Endothelial cell (in vitro differentiated cells): ENCODE results near the gene NAT8. TPM values are rescaled to one million over a fixed set of nuclear protein-coding genes. Genes with fewer than 3 reads are reported as not detected.
A peak's percentile ranks its signal among the peaks of the same experiment; 100 is the strongest.
"Not testable (repeated sequence)": the region's sequence is repeated elsewhere in the genome, so short reads cannot be mapped to it uniquely, and the experiment has no call there.

Experiments used
- DNase-seq: peaks from one replicate; pipeline ENCODE4 v3.0.0; 2021; ENCODE audit warnings: low spot score
- H3K27ac Mint-ChIP-seq: one replicate; pipeline ENCODE4 v1.8.0; 2021; ENCODE audit warnings: mixed read lengths, inconsistent platforms; ENCODE audit not compliant: unreplicated experiment
- H3K27me3 Mint-ChIP-seq: one replicate; pipeline ENCODE4 v1.8.0; 2021; ENCODE audit warnings: mild to moderate bottlenecking, moderate library complexity, mixed read lengths, inconsistent platforms; ENCODE audit not compliant: unreplicated experiment
- H3K36me3 Mint-ChIP-seq: one replicate; pipeline ENCODE4 v1.8.0; 2021; ENCODE audit warnings: mild to moderate bottlenecking, low read depth, mixed read lengths, inconsistent platforms; ENCODE audit not compliant: unreplicated experiment
- H3K4me1 Mint-ChIP-seq: one replicate; pipeline ENCODE4 v1.8.0; 2021; ENCODE audit warnings: mild to moderate bottlenecking, mixed read lengths, inconsistent platforms; ENCODE audit not compliant: unreplicated experiment
- H3K4me3 Mint-ChIP-seq: one replicate; pipeline ENCODE4 v1.8.0; 2021; ENCODE audit warnings: mild to moderate bottlenecking, mixed read lengths, inconsistent platforms; ENCODE audit not compliant: unreplicated experiment
- H3K9me3 Mint-ChIP-seq: one replicate; pipeline ENCODE4 v1.8.0; 2021; ENCODE audit warnings: mixed read lengths, inconsistent platforms; ENCODE audit not compliant: unreplicated experiment
- long read RNA-seq: library from polyadenylated mRNA; unstranded; transcript quantifications from one replicate; pipeline ENCODE4 v2.0.0, GENCODE V29; 2020; ENCODE audit not compliant: unreplicated experiment
- total RNA-seq: library from RNA; stranded (reverse); fragmentation: NEBNext Ultra II Directional; extraction: Animal tissue kit (Norgen Biotek cat#: 25700); gene quantifications from one replicate; pipeline ENCODE4 v1.2.1, GENCODE V29; 2021; ENCODE audit not compliant: unreplicated experiment
- TF ChIP-seq, protein P1 (sequence below): fragments of 200-600 bp; sonication (generic); IDR thresholded peaks from one replicate; pipeline ENCODE4 v1.5.0; 2021; ENCODE audit warnings: antibody characterized with exemption; ENCODE audit not compliant: unreplicated experiment

Gene NAT8, protein sequence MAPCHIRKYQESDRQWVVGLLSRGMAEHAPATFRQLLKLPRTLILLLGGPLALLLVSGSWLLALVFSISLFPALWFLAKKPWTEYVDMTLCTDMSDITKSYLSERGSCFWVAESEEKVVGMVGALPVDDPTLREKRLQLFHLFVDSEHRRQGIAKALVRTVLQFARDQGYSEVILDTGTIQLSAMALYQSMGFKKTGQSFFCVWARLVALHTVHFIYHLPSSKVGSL
- not detected for total RNA-seq
- long read RNA-seq, result 0 reads

DNA sequence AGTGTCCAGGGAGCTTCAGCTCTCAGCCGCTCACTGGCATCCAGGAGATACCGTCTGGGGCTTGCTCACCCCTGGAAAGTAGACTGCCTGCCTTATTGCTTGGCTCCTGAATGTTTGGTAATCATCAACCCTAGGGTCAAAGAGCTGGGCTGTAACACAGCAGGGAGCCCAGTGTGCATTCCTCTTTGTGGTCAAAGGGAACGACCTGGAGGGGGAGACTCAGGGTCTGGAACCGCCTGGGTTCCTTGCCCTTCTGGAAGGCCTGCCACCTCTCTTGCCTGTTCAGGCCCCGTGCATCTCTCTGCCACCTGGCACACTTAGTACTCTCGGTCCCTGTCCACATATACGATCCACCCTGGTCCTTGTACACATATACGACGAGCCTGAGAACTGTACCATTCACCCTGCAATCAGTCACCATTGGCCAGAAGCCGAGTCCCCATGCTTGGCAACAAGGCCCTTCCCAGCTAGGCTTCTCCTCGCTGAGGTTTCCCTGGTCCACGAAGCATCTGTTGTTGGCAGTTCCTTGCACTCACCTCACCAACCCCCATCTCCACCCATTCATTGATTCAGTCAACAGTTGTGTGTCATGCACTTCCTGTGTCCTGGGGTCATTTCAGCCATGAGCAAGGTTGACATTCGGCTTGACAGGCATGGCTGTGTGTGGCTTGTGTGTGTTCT, at the start of gene NAT8:
NAT8 (minus strand) TSS at position 85 of the 681 bp plus-strand sequence. CDS start 794 bp downstream, outside the sequence.
- Mint-ChIP-seq H3K27me3 (peaks cover 9% of the 10 kb centered on the region), H3K4me3 (peak within 1 kb of the TSS; percentile 57), H3K4me1 (peaks cover 28% of the 10 kb centered on the region), H3K9me3 (peaks cover 16% of the 10 kb centered on the region), H3K27ac (peak within 1 kb of the TSS; percentile 94), H3K36me3 (peaks cover 21% of the 10 kb centered on the region)
- no peak for DNase-seq
- TF ChIP-seq, protein P1, sequence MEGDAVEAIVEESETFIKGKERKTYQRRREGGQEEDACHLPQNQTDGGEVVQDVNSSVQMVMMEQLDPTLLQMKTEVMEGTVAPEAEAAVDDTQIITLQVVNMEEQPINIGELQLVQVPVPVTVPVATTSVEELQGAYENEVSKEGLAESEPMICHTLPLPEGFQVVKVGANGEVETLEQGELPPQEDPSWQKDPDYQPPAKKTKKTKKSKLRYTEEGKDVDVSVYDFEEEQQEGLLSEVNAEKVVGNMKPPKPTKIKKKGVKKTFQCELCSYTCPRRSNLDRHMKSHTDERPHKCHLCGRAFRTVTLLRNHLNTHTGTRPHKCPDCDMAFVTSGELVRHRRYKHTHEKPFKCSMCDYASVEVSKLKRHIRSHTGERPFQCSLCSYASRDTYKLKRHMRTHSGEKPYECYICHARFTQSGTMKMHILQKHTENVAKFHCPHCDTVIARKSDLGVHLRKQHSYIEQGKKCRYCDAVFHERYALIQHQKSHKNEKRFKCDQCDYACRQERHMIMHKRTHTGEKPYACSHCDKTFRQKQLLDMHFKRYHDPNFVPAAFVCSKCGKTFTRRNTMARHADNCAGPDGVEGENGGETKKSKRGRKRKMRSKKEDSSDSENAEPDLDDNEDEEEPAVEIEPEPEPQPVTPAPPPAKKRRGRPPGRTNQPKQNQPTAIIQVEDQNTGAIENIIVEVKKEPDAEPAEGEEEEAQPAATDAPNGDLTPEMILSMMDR, result no peak

DNA sequence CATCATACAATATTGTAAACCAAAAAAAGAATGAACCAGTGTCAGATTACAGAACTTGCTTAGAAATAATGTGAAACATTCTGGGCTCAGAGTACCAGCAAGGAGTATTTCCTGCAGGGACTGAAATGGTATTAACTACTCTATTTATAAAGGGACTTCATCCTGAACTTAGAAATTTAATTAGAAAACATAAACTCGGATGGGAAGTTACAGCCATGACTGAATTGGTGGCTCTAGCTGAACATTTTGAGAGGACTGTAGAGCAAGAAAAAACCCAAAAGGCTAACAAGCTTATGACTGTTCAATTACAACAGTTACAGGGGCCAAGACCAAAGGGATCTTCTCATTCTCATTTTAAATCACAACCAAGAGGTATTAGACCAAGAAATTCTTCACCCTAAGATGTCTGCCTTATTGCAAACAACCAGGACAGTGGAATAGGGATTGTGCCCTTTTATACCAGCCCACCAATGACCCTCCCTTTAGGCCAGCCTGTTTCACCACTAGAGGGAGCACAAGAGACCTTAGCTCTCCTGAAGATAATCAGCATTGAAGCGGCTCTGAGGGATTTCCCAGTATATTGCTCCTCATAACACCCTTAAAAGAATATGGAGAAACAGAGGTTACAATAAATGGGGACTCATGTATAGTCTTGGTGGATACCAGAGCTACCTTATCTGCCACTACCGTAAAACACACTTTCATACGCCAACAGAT, 48.3 kb upstream of the NAT8 start:
- peak; percentile 46 for DNase-seq
- not testable (repeated sequence) for H3K9me3 Mint-ChIP-seq
- peaks cover 23% of the 10 kb centered on the region for H3K4me1 Mint-ChIP-seq

DNA sequence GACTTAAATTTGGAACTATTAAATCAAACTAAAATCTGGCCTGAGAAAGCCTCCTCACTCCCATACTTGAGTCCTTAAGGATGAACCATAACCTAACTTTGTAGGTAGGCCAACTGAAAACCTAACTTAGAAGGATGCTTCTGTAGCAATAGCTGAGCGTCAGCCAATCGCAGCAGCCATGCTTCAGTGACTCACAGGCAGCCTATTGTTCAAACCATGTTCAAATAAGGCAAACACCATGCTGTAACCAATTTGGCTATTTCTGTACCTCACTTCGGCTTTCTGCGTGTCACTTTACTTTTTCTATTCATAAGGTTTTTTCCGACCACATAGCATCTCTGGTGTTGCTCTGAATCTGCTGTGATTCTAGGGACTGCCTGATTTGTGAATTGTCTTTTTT, 46.3 kb upstream of the NAT8 start:
- not testable (repeated sequence) for DNase-seq, H3K27ac Mint-ChIP-seq, H3K36me3 Mint-ChIP-seq, H3K27me3 Mint-ChIP-seq, H3K4me3 Mint-ChIP-seq, H3K9me3 Mint-ChIP-seq
- peaks cover 26% of the 10 kb centered on the region for H3K4me1 Mint-ChIP-seq

More for the DNA sequence above, 48.3 kb upstream of the NAT8 start:
- H3K4me3 Mint-ChIP-seq, H3K27me3 Mint-ChIP-seq, H3K36me3 Mint-ChIP-seq, H3K27ac Mint-ChIP-seq: not testable (repeated sequence)
- TF ChIP-seq, protein P1, result peak; percentile 39

DNA sequence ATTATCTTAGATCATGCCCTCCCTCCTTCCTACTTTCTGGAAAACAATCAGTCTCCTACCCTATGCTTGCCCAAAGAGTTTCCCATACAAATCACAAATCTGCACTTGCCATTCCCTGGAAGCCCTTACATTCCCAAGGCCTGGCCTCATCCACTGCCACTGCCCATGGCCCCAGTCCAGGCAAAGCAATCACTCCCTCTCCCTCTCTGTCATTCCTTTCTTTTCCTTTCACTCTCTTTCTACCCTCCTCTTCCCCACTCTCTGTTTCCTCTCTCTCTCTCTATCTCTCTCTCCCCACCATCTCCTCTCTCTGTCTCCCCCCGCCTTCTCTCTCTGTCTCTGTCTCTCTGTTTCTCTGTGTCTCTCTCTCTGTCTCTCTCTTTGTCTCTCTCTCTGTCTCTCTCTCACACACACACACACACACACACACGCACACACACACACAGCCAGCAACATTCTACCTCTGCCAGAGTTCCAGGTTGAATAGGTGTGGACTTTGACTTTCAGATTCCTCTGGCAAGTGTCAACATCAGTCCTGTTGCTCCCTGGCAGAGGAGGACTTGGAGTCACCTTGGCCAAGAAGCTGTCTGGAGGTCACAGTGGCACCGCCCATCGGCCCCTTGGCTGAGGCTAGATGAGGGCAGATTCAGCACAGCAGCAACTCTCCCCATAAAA, 43.7 kb upstream of the NAT8 start:
- peaks cover 26% of the 10 kb centered on the region for H3K4me1 Mint-ChIP-seq
- H3K36me3 Mint-ChIP-seq, result no peaks in the 10 kb centered on the region
- TF ChIP-seq, protein P1, result no peak
- H3K27me3 Mint-ChIP-seq, result peaks cover 7% of the 10 kb centered on the region
- H3K9me3 Mint-ChIP-seq, result no peaks in the 10 kb centered on the region
- no peak for DNase-seq
- H3K4me3 Mint-ChIP-seq, result no peak overlapping the region
- no peak overlapping the region for H3K27ac Mint-ChIP-seq

DNA sequence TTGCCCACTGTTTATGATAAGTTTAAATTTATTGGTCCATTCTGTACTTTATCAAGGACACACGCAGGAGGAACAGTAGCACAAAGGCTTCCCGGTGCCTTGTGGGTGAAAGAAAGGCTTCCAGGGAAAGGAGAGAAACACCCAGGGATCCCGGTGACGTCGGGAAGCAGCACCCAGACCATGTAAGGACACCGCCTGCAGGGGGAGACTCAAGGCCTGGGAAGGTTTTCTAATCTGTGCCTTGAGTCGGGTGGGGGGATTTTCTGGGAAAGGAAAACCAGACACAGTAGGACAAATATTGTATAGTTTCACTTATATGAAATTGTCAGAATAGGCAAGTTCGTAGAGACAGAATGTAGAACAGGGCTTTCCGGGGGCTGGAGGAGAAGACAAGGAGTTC, 42.7 kb upstream of the NAT8 start:
- H3K9me3 Mint-ChIP-seq, H3K27ac Mint-ChIP-seq, H3K27me3 Mint-ChIP-seq, H3K36me3 Mint-ChIP-seq, H3K4me3 Mint-ChIP-seq: not testable (repeated sequence)
- peak; percentile 41 for DNase-seq
- TF ChIP-seq, protein P1, result peak; percentile 31
- peaks cover 26% of the 10 kb centered on the region for H3K4me1 Mint-ChIP-seq

DNA sequence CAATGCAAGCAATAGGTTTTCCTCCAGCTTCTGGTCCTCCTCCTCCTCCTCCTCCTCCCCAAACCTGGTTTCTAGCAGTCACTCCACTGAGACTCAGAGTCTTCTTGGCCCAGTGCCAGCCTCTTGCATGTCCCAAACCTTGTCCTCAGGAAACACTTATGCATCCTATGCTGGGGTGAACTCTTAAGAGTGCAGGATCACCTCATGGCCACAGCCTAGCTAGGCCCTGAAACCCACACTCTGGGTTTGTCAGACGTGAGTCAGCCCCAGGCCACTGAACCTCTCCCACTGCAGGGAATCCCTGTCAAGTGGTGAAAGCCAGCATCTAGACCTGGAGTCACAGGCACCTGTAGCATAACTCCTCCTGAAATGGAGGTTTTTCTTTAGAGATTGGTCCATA, 42.1 kb upstream of the NAT8 start:
- not testable (repeated sequence) for H3K27me3 Mint-ChIP-seq, H3K27ac Mint-ChIP-seq, H3K4me3 Mint-ChIP-seq, H3K36me3 Mint-ChIP-seq, H3K9me3 Mint-ChIP-seq, DNase-seq
- H3K4me1 Mint-ChIP-seq, result peaks cover 26% of the 10 kb centered on the region
